ENCODE data around the gene ZNRF3.

Gene ZNRF3

GRCh38 chr22:28931844-28932567, 48.6 kb downstream of the ZNRF3 start:
- DNase-seq (ENCODE audit: low spot score in 2 of 2): no peak

GRCh38 chr22:28933321-28933720, 49.9 kb downstream of the ZNRF3 start:
- peaks cover 69% of the 10 kb centered on the region for H3K27me3 Mint-ChIP-seq
- no peaks in the 10 kb centered on the region for H3K9me3 Mint-ChIP-seq
- no peaks in the 10 kb centered on the region for H3K4me1 Mint-ChIP-seq
- ATAC-seq (replicated peaks; ENCODE audit: extremely low read depth, poor library complexity, severe bottlenecking) (no peak), DNase-seq (ENCODE audit: low spot score in 2 of 2) (no peak)
- H3K27ac Mint-ChIP-seq (ENCODE audit: low read depth): no peak overlapping the region
- no peaks in the 10 kb centered on the region for H3K36me3 Mint-ChIP-seq (ENCODE audit: insufficient read depth)
- no peak overlapping the region for H3K4me3 Mint-ChIP-seq

More at GRCh38 chr22:28931844-28932567, 48.6 kb downstream of the ZNRF3 start:
- Mint-ChIP-seq H3K9me3 (no peaks in the 10 kb centered on the region), H3K4me1 (no peaks in the 10 kb centered on the region), H3K27ac (ENCODE audit: low read depth) (no peak overlapping the region), H3K4me3 (no peak overlapping the region), H3K36me3 (ENCODE audit: insufficient read depth) (no peaks in the 10 kb centered on the region), H3K27me3 (peaks cover 66% of the 10 kb centered on the region)
- ATAC-seq (replicated peaks; ENCODE audit: extremely low read depth, poor library complexity, severe bottlenecking): no peak

- Mint-ChIP-seq H3K4me1 (no peaks in the 10 kb centered on the region), H3K27me3 (peaks cover 76% of the 10 kb centered on the region)
- ATAC-seq (replicated peaks; ENCODE audit: extremely low read depth, poor library complexity, severe bottlenecking): no peak
Measured at GRCh38 chr22:28934026-28934425, 50.7 kb downstream of the ZNRF3 start.

GRCh38 chr22:28935140-28935539, 51.8 kb downstream of the ZNRF3 start:
- ATAC-seq (replicated peaks; ENCODE audit: extremely low read depth, poor library complexity, severe bottlenecking): no peak
- H3K36me3 Mint-ChIP-seq (ENCODE audit: insufficient read depth): no peaks in the 10 kb centered on the region
- no peak overlapping the region for H3K4me3 Mint-ChIP-seq
- H3K9me3 Mint-ChIP-seq: no peaks in the 10 kb centered on the region
- no peak for DNase-seq (ENCODE audit: low spot score in 2 of 2)
- H3K27ac Mint-ChIP-seq (ENCODE audit: low read depth): no peak overlapping the region
- no peaks in the 10 kb centered on the region for H3K4me1 Mint-ChIP-seq
- peaks cover 86% of the 10 kb centered on the region for H3K27me3 Mint-ChIP-seq

More at GRCh38 chr22:28934026-28934425, 50.7 kb downstream of the ZNRF3 start:
- no peak for DNase-seq (ENCODE audit: low spot score in 2 of 2)
- H3K27ac Mint-ChIP-seq (ENCODE audit: low read depth): no peak overlapping the region
- H3K36me3 Mint-ChIP-seq (ENCODE audit: insufficient read depth): no peaks in the 10 kb centered on the region
- H3K4me3 Mint-ChIP-seq: no peak overlapping the region
- H3K9me3 Mint-ChIP-seq: no peaks in the 10 kb centered on the region

GRCh38 chr22:28935713-28936112, 52.3 kb downstream of the ZNRF3 start:
- no peaks in the 10 kb centered on the region for H3K4me1 Mint-ChIP-seq
- H3K36me3 Mint-ChIP-seq (ENCODE audit: insufficient read depth): no peaks in the 10 kb centered on the region
- peaks cover 86% of the 10 kb centered on the region for H3K27me3 Mint-ChIP-seq
- no peak overlapping the region for H3K4me3 Mint-ChIP-seq
- ATAC-seq (replicated peaks; ENCODE audit: extremely low read depth, poor library complexity, severe bottlenecking) (no peak), DNase-seq (ENCODE audit: low spot score in 2 of 2) (no peak)
- no peak overlapping the region for H3K27ac Mint-ChIP-seq (ENCODE audit: low read depth)
- H3K9me3 Mint-ChIP-seq: no peaks in the 10 kb centered on the region

GRCh38 chr22:28936200-28936599, 52.8 kb downstream of the ZNRF3 start:
- H3K4me3 Mint-ChIP-seq: no peak overlapping the region
- DNase-seq (ENCODE audit: low spot score in 2 of 2) (no peak), ATAC-seq (replicated peaks; ENCODE audit: extremely low read depth, poor library complexity, severe bottlenecking) (no peak)
- H3K9me3 Mint-ChIP-seq: no peaks in the 10 kb centered on the region
- H3K36me3 Mint-ChIP-seq (ENCODE audit: insufficient read depth): no peaks in the 10 kb centered on the region
- H3K4me1 Mint-ChIP-seq: no peaks in the 10 kb centered on the region
- no peak overlapping the region for H3K27ac Mint-ChIP-seq (ENCODE audit: low read depth)
- peaks cover 86% of the 10 kb centered on the region for H3K27me3 Mint-ChIP-seq

GRCh38 chr22:28937206-28938025, 54.0 kb downstream of the ZNRF3 start:
- ATAC-seq (replicated peaks; ENCODE audit: extremely low read depth, poor library complexity, severe bottlenecking) (no peak), DNase-seq (ENCODE audit: low spot score in 2 of 2) (no peak)
- Mint-ChIP-seq H3K27me3 (peaks cover 86% of the 10 kb centered on the region), H3K36me3 (ENCODE audit: insufficient read depth) (no peaks in the 10 kb centered on the region), H3K9me3 (no peaks in the 10 kb centered on the region), H3K4me1 (no peaks in the 10 kb centered on the region), H3K4me3 (no peak overlapping the region), H3K27ac (ENCODE audit: low read depth) (no peak overlapping the region)

GRCh38 chr22:28938286-28938833, 55.0 kb downstream of the ZNRF3 start:
- H3K9me3 Mint-ChIP-seq: no peaks in the 10 kb centered on the region
- no peak for DNase-seq (ENCODE audit: low spot score in 2 of 2)
- peaks cover 86% of the 10 kb centered on the region for H3K27me3 Mint-ChIP-seq
- no peak overlapping the region for H3K27ac Mint-ChIP-seq (ENCODE audit: low read depth)
- no peaks in the 10 kb centered on the region for H3K36me3 Mint-ChIP-seq (ENCODE audit: insufficient read depth)
- no peaks in the 10 kb centered on the region for H3K4me1 Mint-ChIP-seq
- ATAC-seq (replicated peaks; ENCODE audit: extremely low read depth, poor library complexity, severe bottlenecking): no peak
- H3K4me3 Mint-ChIP-seq: no peak overlapping the region

- DNase-seq (ENCODE audit: low spot score in 2 of 2) (no peak), ATAC-seq (replicated peaks; ENCODE audit: extremely low read depth, poor library complexity, severe bottlenecking) (no peak)
- peaks cover 86% of the 10 kb centered on the region for H3K27me3 Mint-ChIP-seq
- no peak overlapping the region for H3K27ac Mint-ChIP-seq (ENCODE audit: low read depth)
- no peaks in the 10 kb centered on the region for H3K4me1 Mint-ChIP-seq
- no peaks in the 10 kb centered on the region for H3K36me3 Mint-ChIP-seq (ENCODE audit: insufficient read depth)
- H3K4me3 Mint-ChIP-seq: no peak overlapping the region
- H3K9me3 Mint-ChIP-seq: no peaks in the 10 kb centered on the region
Measured at GRCh38 chr22:28939394-28939793, 56.0 kb downstream of the ZNRF3 start.

GRCh38 chr22:28939932-28940331, 56.6 kb downstream of the ZNRF3 start:
- no peak for ATAC-seq (replicated peaks; ENCODE audit: extremely low read depth, poor library complexity, severe bottlenecking)
- Mint-ChIP-seq H3K27me3 (peaks cover 85% of the 10 kb centered on the region), H3K36me3 (ENCODE audit: insufficient read depth) (no peaks in the 10 kb centered on the region)

GRCh38 chr22:28940441-28940840, 57.1 kb downstream of the ZNRF3 start:
- no peaks in the 10 kb centered on the region for H3K4me1 Mint-ChIP-seq
- no peak overlapping the region for H3K4me3 Mint-ChIP-seq
- no peaks in the 10 kb centered on the region for H3K36me3 Mint-ChIP-seq (ENCODE audit: insufficient read depth)
- no peak overlapping the region for H3K27ac Mint-ChIP-seq (ENCODE audit: low read depth)
- DNase-seq (ENCODE audit: low spot score in 2 of 2): no peak
- peaks cover 85% of the 10 kb centered on the region for H3K27me3 Mint-ChIP-seq
- no peaks in the 10 kb centered on the region for H3K9me3 Mint-ChIP-seq
- no peak for ATAC-seq (replicated peaks; ENCODE audit: extremely low read depth, poor library complexity, severe bottlenecking)

More at GRCh38 chr22:28939932-28940331, 56.6 kb downstream of the ZNRF3 start:
- no peaks in the 10 kb centered on the region for H3K4me1 Mint-ChIP-seq
- DNase-seq (ENCODE audit: low spot score in 2 of 2): no peak
- no peak overlapping the region for H3K4me3 Mint-ChIP-seq
- no peak overlapping the region for H3K27ac Mint-ChIP-seq (ENCODE audit: low read depth)
- no peaks in the 10 kb centered on the region for H3K9me3 Mint-ChIP-seq

- ATAC-seq (replicated peaks; ENCODE audit: extremely low read depth, poor library complexity, severe bottlenecking) (no peak), DNase-seq (ENCODE audit: low spot score in 2 of 2) (no peak)
- H3K9me3 Mint-ChIP-seq: peaks cover 12% of the 10 kb centered on the region
- H3K27me3 Mint-ChIP-seq: peaks cover 90% of the 10 kb centered on the region
- no peak overlapping the region for H3K27ac Mint-ChIP-seq (ENCODE audit: low read depth)
- H3K36me3 Mint-ChIP-seq (ENCODE audit: insufficient read depth): peaks cover 2% of the 10 kb centered on the region
- H3K4me3 Mint-ChIP-seq: no peak overlapping the region
- H3K4me1 Mint-ChIP-seq: no peaks in the 10 kb centered on the region
Measured at GRCh38 chr22:28942333-28942732, 59.0 kb downstream of the ZNRF3 start.

Data from central memory CD8-positive, alpha-beta T cell (primary cell).